IPS DF 4.7 (cell line): Measurements from ENCODE around the gene CYP3A5.
A peak's percentile ranks its signal among the peaks of the same experiment; 100 is the strongest.
"Not testable (repeated sequence)": the region's sequence is repeated elsewhere in the genome, so short reads cannot be mapped to it uniquely, and the experiment has no call there.

Experiments used
- DNase-seq: peaks from one replicate; pipeline ENCODE4 v3.0.0-alpha.2; 2013; ENCODE audit warnings: low spot score; ENCODE audit errors: extremely low read depth

The CYP3A5 gene

GRCh38 chr7:99679400-99680191 is at the start of gene CYP3A5:
Gene CYP3A5 (minus strand): TSS chr7:99679996. CDS start chr7:99679896, 100 bp downstream.
- DNase-seq, result no peak

DNA sequence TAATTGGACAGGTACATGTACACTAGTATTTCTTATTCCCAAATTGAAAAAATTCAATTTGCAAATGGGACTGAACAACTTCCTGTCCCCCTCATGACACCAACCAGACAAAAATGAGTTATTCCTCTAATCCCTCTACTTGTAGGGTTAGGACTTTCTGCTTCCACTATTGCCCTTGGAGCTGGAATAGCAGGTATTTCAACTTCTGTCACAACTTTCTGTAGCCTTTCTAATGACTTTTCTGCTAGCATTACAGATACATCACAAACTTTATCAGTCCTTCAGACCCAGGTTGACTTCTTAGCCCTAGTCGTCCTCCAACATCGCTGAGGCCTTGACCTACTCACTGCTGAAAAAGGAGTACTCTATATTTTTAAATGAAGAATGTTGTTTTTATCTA is 48.8 kb upstream of the CYP3A5 start:
- no peak for DNase-seq

- DNase-seq, result not testable (repeated sequence)
Observed at GRCh38 chr7:99723201-99723600, 43.4 kb upstream of the CYP3A5 start.

GRCh38 chr7:99720800-99721595 is 41.2 kb upstream of the CYP3A5 start:
- no peak for DNase-seq

DNA sequence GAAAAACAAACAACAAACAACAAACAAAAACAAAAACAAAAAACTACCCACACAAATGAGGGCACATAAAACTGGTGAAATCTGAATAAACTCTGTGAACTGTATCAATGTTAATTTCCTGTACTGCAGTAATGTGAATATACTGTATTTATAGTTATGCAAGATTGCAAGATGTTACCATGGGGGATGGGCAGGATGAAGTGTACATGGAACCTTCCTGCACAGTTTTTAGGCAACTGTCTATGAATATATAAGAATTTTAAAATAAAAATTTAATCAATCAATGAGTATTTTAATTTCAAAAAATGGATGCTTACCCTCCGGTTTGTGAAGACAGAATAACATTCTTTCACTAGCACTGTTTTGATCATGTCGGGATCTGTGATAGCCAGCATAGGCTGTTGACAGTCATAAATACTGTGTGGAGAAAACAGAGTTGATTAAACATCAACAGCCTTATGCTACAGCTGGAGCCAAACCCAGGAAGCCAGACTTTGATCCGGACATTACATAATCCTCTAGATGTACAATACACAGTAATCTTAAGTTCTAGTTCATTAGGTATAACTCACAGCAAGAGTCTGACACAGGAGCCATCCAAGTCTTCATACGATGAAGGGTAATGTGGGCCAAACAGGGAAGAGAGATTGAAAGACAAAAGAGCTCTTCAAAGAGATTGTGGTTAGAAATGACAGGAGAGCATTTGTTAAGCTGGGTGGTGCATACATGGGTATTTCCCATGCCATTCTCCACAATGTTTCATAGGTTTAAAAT is 40.4 kb upstream of the CYP3A5 start:
- no peak for DNase-seq

DNA sequence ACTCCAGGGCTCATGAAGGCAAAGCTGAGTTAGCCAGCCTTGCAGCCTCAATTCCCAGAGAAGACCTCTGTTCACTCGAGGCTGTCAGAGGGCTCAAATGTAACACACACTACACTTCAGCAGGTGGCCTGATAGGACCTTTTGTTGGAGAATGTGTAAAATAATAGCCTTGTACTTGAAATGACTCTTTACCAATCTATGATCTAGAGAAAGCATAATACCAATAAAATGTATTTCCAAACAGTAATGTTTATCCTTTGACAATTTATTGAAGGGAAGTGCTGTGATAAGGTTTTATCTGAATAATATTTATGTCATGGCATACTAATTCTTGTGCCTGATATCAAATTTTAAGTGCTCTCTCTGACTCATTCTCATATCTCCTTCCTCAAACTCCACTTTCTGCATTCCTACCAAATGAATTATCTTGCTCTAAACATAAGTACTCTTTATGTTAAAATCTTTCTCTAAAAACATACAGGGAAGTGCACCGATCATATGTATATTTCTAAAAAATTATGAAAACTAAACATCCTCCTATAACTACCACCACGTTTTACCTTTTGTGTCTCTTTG is 34.3 kb upstream of the CYP3A5 start:
- DNase-seq, result no peak

DNA sequence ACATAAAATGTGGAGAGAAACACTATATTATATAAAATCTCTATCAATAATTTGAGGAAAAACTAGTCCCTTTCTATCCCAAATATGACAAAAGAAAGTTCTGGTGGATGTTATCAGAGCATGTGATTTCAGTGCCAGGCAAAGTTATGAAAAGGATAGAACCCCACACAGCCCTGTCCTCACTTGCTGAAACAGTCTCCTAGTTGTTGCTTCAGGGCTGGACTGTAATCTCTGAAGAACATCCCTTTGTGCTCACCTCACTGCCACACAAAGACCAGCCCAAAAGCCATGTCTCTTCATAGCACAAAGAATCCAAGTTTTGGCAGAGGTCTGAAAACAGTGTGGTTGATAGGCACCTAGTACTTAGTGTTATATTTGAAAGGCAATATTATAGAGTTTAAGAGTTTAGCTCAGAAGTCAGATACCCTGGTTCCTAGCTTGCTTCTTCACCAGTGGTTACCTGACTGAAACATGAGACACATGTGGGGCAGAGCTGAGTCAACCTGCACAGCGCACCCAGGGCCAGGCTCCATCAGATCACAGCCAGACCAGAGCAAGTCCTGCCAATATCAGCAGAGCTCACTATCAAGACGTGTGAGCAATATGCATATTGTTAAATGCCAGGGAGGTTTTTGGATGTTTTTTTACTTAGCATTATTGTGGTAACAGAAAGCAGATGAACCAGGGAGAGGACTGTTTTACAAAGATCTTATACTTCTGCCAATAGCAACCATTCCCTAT is 30.2 kb upstream of the CYP3A5 start:
- no peak for DNase-seq

DNA sequence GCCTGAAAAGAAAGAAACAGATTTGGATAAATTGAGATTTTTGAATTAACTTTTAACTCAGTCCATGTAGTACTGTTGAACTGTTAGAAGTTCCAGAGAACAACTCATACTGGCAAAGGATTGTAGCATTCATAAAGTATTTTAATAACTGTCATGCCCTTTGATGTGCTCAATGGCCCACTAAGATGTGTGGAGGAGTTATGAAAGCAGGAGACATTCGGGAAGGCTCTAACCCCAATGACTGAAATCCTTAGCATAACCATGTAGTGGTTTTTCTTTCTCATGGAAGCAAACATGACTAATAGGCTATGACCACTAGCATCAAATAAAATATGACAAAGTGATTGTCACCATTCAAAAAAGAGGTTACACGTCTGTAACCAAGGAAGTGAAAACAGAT is 29.5 kb upstream of the CYP3A5 start:
- no peak for DNase-seq

- no peak for DNase-seq
Observed at GRCh38 chr7:99707096-99707495, 27.3 kb upstream of the CYP3A5 start.

DNA sequence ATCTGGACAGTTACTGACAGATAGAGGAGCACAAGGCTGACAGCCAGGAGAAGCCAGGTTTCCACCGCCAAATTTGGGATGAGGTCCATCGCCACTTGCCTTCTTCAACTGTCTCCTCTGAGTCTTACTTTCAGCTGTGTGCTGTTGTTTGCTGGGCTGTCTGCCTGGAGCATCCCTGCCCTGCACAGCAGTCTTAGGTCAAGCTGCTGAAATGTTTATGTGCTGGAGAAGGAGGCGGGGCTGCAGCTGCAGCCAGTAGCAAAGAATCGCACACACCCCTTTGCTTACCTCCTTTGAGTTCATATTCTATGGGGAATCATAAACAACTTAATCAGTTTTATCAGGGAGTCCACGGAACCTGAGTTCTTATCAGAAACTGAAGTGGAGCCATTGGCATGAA is 20.1 kb upstream of the CYP3A5 start:
- no peak for DNase-seq

- DNase-seq, result not testable (repeated sequence)
Observed at GRCh38 chr7:99698867-99699730, 19.3 kb upstream of the CYP3A5 start.

GRCh38 chr7:99694912-99695304 is 15.1 kb upstream of the CYP3A5 start:
- DNase-seq, result no peak

GRCh38 chr7:99694201-99694911 is 14.6 kb upstream of the CYP3A5 start:
- no peak for DNase-seq

- peak; percentile 14 for DNase-seq
Observed at GRCh38 chr7:99693427-99694200, 13.8 kb upstream of the CYP3A5 start.

- DNase-seq, result no peak
Observed at GRCh38 chr7:99693100-99693426, 13.3 kb upstream of the CYP3A5 start.

DNA sequence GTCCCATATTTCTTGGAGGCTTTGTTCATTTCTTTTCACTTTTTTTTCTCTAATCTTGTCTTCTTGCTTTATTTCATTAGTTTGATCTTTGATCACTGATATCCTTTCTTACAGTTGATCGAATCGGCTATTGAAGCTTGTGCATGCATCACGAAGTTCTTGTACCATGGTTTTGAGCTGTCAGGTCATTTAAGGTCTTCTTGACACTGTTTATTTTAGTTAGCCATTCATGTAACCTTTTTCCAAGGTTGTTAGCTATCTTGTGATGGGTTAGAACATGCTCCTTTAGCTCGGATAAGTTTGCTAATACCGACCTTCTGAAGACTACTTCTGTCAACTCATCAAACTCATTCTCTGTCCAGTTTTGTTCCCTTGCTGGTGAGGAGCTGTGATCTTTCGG is 12.8 kb upstream of the CYP3A5 start:
- DNase-seq, result not testable (repeated sequence)

GRCh38 chr7:99691658-99692057 is 11.9 kb upstream of the CYP3A5 start:
- not testable (repeated sequence) for DNase-seq

DNA sequence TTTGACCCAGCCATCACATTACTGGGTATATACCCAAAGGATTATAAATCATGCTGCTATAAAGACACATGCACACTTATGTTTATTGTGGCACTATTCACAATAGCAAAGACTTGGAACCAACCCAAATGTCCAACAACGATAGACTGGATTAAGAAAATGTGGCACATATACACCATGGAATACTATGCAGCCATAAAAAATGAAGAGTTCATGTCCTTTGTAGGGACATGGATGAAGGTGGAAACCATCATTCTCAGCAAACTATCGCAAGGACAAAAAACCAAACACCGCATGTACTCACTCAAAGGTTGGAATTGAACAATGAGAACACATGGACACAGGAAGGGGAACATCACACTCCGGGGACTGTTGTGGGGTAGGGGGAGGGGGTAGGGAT is 11.1 kb upstream of the CYP3A5 start:
- DNase-seq, result not testable (repeated sequence)
